HL-60/S4 treated with retinoic acid at 250 ng/mL for 4 days and 3 days (cell line): Measurements from ENCODE around the gene RHOF.

Source experiments
- in situ Hi-C: fragments of 300-500 bp; cut with MboI; formaldehyde crosslinking; loops from 2 replicates; pipeline ENCODE4 v1.7.0; 2022; ENCODE audit warnings: low sequenced_read_pairs

Gene RHOF

GRCh38 chr12:121820056-121820455 lies 26.6 kb upstream of the RHOF start:
- in situ Hi-C loops: no loop called here

GRCh38 chr12:121819212-121819949 lies 25.9 kb upstream of the RHOF start:
- in situ Hi-C loops: no loop called here

GRCh38 chr12:121817648-121818043 lies 24.2 kb upstream of the RHOF start:
- in situ Hi-C loops: no loop called here

GRCh38 chr12:121816925-121817647 lies 23.6 kb upstream of the RHOF start:
- in situ Hi-C loops: no loop called here

- in situ Hi-C loops: no loop called here
Observed at GRCh38 chr12:121815263-121815662, 21.8 kb upstream of the RHOF start.

- in situ Hi-C loops: no loop called here
Observed at GRCh38 chr12:121814429-121815119, 21.1 kb upstream of the RHOF start.

GRCh38 chr12:121813951-121814350 lies 20.5 kb upstream of the RHOF start:
- in situ Hi-C loops: no loop called here

GRCh38 chr12:121812921-121813896 lies 19.7 kb upstream of the RHOF start:
- in situ Hi-C loops: no loop called here

GRCh38 chr12:121812320-121812871 lies 18.9 kb upstream of the RHOF start:
- in situ Hi-C loops: no loop called here

- in situ Hi-C loops: no loop called here
Observed at GRCh38 chr12:121811434-121812319, 18.2 kb upstream of the RHOF start.

- in situ Hi-C loops: no loop called here
Observed at GRCh38 chr12:121810833-121811433, 17.4 kb upstream of the RHOF start.

GRCh38 chr12:121810234-121810817 lies 16.8 kb upstream of the RHOF start:
- in situ Hi-C loops: no loop called here

- in situ Hi-C loops: no loop called here
Observed at GRCh38 chr12:121809712-121810116, 16.2 kb upstream of the RHOF start.

GRCh38 chr12:121808623-121809022 lies 15.1 kb upstream of the RHOF start:
- in situ Hi-C loops: no loop called here

- in situ Hi-C loops: no loop called here
Observed at GRCh38 chr12:121807642-121808347, 14.3 kb upstream of the RHOF start.

- in situ Hi-C loops: no loop called here
Observed at GRCh38 chr12:121806546-121807423, 13.3 kb upstream of the RHOF start.

- in situ Hi-C loops: no loop called here
Observed at GRCh38 chr12:121806009-121806545, 12.6 kb upstream of the RHOF start.
